GM19035 (cell line): Measurements from ENCODE around the gene ARL8B.
"Not testable (repeated sequence)": the region's sequence is repeated elsewhere in the genome, so short reads cannot be mapped to it uniquely, and the experiment has no call there.

Experiments
- ATAC-seq: cut with Tn5 transposase; IDR thresholded peaks from one replicate; pipeline ENCODE4 v1.9.1; 2021; ENCODE audit not compliant: unreplicated experiment

ARL8B gene

DNA sequence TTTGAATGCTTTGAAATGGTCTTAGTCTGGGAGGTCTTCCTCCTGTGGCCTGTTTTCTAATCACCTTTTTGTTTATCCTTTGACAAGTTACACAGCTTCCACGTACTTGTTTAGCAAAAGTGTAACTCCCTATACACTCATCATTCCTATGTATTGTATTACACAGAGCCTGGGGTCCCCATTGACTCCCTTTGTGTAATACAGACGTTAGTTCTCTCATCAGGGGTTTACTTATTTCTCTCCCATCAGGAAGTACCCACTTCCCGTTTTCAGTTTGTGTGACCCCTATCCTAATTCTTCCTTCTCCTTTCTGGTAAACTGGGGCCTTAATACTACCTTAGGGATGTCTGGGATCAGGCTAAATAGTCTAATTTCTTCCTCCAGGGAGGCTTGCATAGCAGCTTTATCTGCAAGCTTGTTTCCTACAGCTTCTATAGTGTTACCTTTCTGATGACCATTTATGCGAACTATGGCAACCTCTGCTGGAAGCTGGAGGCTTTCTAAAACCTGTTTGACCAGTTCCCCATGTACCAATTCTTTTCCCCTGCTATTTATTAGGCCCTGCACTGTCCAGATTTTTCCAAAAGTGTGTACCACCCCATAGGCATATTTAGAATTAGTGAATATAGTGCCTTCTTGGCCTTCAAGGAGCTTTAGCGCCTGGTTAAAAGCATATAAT lies 22.4 kb downstream of the ARL8B start:
- no peak for ATAC-seq

DNA sequence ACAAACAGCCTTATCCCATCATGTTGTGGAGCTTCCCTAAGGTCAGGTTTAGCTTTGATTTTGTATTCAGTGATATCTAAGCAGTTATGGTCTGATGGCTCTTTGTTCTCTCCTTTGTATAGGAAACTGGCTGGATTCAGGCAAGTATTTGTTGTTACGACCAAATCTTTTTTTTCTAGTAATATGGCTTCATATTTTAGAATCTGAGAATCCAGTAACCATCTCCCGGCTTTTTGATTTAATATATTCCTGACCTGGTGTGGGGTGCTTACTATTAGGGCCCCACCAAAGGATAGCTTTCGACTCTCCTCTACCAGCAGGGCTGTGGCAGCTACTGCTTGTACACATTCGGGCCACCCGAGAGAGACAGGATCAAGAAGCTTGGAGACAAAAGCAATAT lies 23.0 kb downstream of the ARL8B start:
- no peak for ATAC-seq

DNA sequence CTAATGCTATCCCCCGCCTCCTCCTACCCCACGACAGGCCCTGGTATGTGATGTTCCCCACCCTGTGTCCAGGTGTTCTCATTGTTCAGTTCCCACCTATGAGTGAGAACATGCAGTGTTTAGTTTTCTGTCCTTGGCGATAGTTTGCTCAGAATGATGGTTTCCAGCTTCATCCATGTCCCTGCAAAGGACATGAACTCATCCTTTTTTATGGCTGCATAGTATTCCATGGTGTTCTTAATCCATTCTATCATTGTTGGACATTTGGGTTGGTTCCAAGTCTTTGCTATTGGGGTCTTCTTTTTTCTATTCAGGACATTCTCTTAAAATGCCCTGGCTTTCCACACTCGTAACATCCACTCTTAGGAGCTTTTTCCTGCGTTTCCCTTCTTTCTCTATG lies 25.1 kb downstream of the ARL8B start:
- not testable (repeated sequence) for ATAC-seq

DNA sequence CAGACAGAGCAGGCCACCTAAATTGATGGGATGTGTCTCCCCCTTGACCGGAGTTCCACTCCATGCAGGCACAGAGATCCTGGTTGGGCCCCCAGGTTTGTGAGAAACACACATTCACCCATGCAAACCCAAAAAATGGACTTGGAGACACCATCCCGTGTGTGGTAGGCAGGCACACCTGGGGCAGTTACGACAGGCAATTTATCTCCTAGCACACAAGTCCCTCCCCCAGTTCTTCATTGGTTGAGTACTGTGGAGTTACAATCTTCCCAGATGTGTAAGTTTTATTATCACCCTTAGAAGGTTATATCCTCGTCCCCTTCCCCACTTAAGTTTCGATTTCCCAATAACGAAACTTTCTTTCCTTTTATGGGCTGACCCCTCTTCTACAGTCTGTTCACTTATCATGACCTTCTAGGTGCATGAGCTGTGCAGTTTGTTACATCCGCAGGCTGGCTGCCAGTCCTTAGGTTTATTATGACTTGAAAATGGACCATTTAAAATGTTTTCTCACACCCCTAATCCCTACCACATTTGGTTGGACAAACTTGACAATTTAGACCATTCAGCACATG lies 27.3 kb downstream of the ARL8B start:
- ATAC-seq: no peak

DNA sequence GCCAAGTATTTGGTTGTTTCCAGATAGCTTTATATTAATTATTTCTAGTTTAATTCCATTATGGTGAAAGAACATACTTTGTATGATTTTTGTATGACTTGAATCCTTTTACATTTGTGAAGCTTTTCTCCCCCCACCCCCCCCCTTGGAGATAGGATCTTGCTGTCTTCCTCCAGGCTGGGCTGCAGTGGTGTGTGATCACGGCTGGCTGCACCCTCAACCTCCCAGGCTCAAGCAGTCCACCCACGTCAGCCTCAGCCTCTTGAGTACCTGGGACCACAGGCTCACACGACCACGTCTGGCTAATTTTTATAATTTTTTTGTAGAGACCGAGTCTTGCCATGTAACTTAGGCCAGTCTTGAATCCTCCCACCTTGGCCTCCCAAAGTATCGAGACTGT lies 29.5 kb downstream of the ARL8B start:
- ATAC-seq: no peak

DNA sequence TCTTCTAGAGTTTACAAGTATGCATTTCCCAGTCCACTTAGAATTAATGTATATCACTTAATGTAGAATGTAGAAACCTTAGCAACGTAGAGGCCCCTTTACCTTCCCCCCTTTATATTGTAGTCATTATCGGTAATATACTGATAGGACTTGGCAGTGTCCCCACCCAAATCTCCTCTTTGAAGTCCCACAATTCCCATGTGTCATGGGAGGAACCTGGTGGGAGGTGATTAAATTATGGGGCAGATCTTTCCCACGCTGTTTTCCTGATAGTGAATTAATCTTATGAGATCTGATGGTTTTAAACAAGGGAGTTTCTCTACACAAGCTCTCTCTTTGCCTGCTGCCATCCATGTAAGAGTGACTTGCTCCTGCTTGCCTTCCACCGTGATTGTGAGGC lies 31.0 kb downstream of the ARL8B start:
- ATAC-seq: no peak

DNA sequence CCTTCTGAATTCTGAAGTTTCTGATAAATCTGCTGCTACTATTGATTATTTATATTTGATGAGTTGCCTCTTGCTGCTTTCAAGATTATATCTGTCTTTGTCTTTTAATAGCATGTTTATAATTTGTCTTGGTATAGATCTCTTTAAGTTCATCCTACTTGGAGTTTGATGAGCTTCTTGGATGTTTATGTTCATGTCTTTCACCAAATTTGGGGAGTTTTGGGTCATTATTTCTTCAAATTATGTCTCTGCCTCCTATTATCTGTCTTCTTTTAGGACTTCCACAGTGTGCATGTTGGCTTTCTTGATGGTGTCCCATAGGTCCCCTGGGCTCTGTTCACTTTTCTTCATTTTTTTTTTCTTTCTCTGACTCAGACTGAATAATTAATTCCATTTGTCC lies 33.1 kb downstream of the ARL8B start:
- no peak for ATAC-seq

DNA sequence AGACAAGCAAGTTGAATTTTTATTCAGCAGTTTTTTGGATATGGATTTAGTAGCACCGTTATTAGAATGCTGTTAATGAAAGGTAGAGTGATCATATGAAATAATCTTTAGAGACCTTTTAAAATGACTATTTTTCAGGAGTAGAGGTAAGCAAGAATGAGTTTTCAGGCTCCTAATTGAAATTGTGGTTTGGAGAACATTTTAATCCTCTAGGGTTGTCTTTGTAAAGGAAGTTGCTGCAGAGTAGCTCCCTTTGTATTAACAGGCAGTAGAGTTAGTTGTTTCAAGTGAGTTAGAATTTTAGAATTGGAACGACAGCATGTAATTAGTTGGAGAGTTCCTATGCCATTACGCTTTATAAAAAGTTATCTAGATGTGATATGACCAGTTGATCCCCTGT lies 38.2 kb downstream of the ARL8B start:
- ATAC-seq: no peak

DNA sequence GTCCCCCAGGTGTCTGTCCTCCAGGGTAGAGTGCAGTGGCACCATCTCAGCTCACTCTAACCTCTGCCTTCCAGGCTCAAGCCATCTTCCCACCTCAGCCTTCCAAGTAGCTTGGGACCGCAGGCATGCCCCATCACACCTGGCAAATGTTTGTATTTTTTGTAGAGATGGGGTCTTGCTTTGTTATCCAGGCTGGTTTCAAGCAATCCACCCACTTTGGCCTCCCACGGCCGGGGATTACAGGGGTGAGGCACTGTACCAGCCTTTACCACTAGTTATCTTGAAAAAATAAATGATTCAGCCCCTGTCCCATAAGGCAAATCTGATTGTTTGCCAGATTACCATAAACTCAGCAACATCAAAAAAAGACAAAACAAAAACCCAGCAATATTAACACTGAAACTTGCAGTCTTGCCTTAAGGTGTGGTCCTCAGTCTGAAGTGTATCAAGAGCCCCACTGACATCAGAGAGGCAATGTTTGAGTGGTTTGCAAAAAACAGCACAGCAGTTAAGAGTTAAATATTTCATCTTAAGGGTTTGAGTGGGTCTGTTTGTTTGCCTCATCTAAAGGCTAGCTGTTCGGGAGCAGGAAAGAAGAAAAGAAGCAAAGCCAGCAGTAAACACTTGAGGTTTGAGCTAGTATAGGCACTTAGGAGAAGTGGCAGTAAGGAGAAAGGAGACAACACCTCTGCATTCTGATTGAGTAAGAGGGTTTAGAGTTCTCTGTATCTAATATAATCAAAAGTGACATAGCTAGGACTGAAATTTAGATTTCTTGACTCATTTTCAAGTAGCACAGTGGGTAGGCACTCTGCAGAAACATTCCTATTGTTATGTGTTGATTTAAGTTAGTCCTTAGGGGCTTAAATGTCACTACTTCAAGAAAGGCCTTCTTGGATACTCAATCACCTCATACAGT lies 39.1 kb downstream of the ARL8B start:
- ATAC-seq: no peak

DNA sequence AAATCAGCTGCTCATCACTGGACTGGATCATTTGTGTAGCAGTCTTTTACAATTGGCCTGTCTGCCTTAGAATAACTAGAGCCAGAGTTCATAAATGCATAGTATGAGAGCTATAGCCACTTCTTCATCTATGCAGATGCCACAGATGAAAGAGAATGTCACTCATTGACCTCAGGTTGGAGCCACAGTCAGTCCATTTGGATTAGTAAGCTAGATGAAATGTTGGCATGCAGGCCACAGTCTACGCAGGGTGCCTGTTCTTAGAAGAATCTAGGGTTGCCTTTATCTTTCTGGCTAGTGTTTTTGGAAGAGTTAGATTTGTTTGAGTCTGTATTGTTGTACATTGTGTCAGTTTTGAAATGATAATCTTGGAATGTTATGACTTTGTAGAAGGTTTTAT lies 40.0 kb downstream of the ARL8B start:
- ATAC-seq: no peak

DNA sequence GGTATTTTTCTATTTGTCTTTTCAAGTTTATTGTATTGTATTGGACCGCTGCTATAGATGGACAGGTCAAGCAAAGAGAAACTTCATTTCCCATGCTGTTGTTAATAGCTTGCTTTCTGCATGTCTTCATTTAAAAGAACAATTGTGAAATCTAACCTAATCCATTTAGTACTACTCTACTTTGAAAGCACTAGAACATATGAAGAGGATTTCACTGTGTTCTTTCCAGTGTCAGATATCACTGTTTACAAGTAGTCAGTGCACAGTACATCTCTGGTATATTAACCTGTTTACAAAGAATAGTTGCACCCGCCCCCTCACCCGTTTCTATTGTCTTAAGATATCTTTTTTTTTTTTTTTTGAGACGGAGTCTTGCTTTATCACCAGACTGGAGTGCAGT lies 43.6 kb downstream of the ARL8B start:
- ATAC-seq: no peak

DNA sequence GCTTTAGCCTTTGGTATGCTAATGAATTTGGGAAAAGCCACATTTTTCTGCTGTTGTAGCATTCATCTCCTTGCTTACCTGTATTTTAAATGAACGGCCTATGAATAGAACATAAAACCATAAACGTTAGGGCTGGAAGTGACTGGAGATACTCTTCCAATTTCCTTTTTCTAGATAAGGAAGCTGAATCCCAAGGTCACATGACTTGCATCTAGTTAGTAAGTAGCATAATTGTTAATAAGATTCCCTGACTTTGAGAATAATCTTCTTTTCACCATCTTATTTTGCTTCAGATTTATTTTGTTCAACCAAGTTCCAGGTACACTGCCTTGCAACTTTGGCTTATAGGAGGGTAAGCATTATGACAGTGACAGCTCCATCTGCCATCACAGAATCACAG lies 44.8 kb downstream of the ARL8B start:
- ATAC-seq: no peak

DNA sequence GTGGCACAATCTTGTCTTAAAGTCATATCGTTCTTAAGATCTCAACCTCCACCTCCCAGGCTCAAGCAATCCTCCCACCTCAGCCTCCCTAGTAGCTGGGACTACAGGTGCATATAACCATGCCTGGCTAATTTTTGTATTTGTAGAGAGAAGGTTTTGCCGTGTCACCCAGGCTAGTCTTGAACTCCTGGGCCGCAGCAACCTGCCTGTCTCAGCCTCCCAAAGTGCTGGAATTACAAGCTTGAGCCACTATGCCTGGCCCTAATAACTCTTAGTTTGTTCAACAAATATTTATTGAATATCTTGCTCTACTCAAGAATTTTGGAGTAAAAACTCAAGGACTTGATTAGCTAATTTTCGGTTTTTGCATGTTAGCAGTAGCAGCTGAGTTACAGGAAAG lies 46.0 kb downstream of the ARL8B start:
- no peak for ATAC-seq

DNA sequence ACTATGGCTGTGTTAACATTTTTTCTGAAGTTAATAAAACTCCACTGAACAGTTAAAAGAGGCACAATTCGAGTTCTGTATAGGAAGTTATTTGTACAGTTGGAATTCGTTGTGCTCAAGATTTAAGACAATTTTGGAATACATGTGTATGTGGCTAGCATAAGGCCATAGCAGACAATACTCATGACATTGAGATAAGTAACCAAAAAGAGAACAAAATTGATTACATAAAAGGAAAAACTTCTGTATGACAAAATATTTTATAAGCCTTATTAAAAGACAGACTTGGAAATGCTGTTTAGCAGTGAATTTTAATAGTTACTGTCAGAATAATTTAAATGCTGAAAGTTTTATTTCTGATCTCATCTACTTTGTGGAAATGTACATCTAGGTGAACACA lies 47.7 kb downstream of the ARL8B start:
- ATAC-seq: no peak

DNA sequence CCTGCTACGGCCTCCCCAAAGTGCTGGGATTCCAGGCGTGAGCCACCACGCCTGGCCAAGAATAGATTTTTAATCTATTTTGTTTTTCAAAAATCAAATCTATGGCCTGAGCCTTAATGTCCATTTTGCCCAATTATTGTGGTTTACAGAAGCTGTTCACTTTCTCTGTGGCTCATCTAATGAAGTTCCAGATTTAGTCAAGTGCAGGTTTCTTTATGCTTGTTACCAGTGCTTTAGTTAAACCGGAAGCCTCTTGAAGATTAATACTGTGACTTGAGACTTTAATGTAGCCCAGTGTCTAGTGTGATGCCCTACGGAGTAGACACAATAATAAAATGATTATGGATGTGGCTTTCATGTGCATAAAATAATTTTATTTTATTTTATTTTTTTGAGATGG lies 48.9 kb downstream of the ARL8B start:
- ATAC-seq: no peak

DNA sequence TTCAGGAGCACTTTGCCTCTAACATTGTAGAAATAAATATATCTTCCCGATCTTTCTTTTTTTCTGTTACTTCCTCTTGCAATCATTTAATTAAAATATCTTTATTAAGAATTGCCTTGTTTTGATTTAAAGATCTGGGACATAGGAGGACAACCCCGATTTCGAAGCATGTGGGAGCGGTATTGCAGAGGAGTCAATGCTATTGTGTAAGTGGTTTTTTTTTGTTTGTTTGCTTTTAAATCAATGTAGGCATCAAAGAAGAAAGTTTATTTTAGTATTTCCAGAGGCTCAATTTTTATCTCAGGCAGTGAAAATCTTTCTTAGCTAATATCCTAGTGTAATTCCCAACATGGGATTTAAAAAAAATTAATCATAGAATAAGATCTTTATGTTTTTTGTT lies 49.9 kb downstream of the ARL8B start:
- ATAC-seq: no peak

DNA sequence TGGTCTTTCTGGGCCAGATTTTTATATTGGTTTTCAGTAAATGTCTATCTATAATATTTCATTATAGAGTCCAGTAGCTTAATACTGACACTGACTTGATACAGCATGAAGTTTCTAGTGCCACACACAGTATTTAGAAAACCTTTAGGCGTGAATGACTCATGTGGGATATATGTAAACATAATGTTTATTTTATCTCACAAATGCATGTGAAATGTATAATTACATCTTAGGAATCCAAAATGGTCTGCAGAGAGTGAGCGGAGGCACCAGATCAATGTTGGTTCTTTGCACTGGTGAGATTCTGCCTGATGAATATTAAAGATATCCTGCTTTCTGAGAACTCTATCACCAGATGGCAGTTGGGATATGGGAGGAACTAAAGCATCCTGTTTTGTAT lies 56.9 kb downstream of the ARL8B start:
- not testable (repeated sequence) for ATAC-seq

DNA sequence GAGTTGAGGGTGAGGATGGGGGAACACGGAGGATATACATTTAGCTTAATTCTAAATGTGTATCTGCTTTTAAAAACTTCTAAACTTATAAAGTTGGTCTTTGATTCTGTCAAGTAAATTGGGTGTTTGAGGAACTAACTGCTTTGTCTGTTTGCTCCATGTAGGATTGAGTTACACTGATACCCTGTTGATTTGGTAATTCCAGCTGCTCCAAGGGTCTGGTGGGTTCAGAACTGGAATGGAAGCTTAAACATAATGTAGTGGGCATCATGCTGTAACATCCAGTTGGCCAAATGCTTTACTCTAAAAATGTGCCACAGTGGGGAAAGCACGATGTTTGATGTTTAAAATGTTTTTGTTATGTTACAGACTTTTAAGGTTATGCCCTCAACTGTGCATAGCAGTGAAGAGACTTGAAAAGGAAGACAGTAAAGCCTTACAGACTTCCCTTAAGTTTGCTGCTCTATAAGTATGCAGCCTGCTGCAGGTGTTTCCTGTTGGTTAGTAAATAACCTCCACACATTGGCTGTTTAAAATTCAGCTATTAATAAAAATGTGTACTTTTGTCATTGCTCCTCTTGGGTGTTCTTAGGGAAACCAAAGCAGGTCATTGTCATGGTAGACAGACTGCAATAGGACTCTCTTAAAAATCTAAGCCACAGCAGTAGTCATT lies 59.5 kb downstream of the ARL8B start:
- ATAC-seq: peak; percentile 68

DNA sequence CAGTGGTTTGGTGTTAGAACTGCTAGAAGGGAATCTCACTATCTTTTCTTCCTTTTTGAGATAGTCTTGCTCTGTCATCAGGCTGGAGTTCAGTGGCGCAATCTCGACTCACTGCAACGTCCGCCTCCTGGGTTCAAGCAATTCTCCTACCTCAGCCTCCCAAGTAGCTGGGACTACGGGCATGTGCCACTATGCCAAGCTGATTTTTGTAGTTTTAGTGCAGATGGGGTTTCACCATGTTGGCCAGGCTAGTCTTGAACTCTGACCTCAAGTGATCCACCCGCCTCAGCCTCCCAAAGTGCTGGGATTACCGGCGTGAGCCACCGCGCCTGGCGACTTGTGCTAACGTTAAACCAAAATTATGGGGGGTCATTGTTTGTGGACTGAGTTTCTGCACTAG lies 61.6 kb downstream of the ARL8B start:
- not testable (repeated sequence) for ATAC-seq

DNA sequence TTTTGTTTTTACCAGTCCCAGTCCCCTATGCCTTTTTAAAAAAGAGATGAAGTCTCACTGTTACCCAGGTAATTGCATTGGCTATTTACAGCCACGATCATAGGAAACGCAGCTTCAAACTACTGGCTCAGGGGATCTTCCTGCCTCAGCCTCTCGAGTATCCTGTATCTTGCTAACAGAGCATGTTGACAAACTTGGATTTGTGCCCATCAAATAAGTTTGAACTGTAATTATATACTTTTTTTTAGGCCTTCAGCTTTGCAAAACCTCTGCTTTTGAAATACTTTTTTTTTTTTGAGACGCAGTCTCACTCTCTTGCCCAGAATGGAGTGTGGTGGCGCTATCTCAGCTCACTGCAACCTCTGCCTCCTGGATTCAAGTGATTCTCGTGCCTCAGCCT lies 62.4 kb downstream of the ARL8B start:
- ATAC-seq: no peak

DNA sequence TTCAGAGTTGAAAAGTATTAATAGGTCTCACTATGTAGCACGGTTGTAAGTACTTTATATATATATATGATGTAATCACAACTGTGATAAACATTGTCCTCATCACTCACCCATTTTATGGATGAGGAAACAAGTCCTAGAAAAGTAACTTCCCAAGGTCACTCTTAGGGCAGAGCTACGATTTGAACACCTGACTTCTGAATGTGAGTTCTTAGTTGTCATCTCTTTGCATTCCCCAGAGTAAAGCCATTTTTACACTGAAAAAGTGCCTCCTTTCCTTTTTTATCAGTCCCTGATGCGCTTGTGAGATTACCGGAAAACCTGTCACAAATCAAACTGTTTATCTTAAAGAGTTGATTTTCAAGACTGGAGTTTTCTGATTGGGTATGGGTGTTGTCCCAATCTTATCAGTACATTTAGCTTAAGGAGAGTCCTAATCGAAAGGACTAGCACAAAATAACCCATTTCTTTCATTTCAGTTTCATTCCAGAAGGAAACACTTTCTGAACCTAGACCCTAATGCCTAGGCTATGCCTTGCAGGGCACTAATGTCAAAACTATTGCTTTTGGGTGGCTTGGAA lies 63.1 kb downstream of the ARL8B start:
- no peak for ATAC-seq
